NCI-H2107 treated with DMSO at 0.1 percent for 48 hours (cell line): Measurements from ENCODE around the gene ALAS1.

Experiments
- DNase-seq: peaks from one replicate; lab custom pipeline; 2025; ENCODE audit not compliant: unreplicated experiment; lab: John Stamatoyannopoulos, UW

Gene ALAS1

GRCh38 chr3:52233968-52234367 lies 36.0 kb downstream of the ALAS1 start:
- DNase-seq = no peak

- DNase-seq = no peak
Measured at GRCh38 chr3:52234516-52235447, 36.8 kb downstream of the ALAS1 start.

- no peak for DNase-seq
Measured at GRCh38 chr3:52236424-52236886, 38.5 kb downstream of the ALAS1 start.

GRCh38 chr3:52237006-52237656 lies 39.2 kb downstream of the ALAS1 start:
- DNase-seq = no peak

GRCh38 chr3:52237657-52238172 lies 39.8 kb downstream of the ALAS1 start:
- no peak for DNase-seq

GRCh38 chr3:52238193-52238760 lies 40.3 kb downstream of the ALAS1 start:
- no peak for DNase-seq

GRCh38 chr3:52238761-52239701 lies 41.1 kb downstream of the ALAS1 start, which contains the start of gene TWF2:
TSS of gene TWF2 (minus strand) at chr3:52239158. CDS start at chr3:52239016, 142 bp downstream.
- DNase-seq = peak; percentile 7

GRCh38 chr3:52240059-52240885 lies 42.3 kb downstream of the ALAS1 start:
- peak; percentile 30 for DNase-seq

GRCh38 chr3:52240886-52241370 lies 43.0 kb downstream of the ALAS1 start:
- DNase-seq = no peak

GRCh38 chr3:52242039-52242438 lies 44.1 kb downstream of the ALAS1 start:
- no peak for DNase-seq

GRCh38 chr3:52243791-52244628 lies 46.0 kb downstream of the ALAS1 start:
- no peak for DNase-seq

GRCh38 chr3:52245322-52246263 lies 47.6 kb downstream of the ALAS1 start, which contains the start of gene PPM1M:
TSS of gene PPM1M (plus strand) at chr3:52245759. CDS start at chr3:52245825, 66 bp downstream.
- DNase-seq = no peak

GRCh38 chr3:52246264-52246620 lies 48.3 kb downstream of the ALAS1 start:
- no peak for DNase-seq

GRCh38 chr3:52246728-52247408 lies 48.9 kb downstream of the ALAS1 start:
- no peak for DNase-seq

GRCh38 chr3:52247409-52248164 lies 49.6 kb downstream of the ALAS1 start:
- DNase-seq = no peak

- no peak for DNase-seq
Measured at GRCh38 chr3:52248165-52248541, 50.2 kb downstream of the ALAS1 start.
